ENCODE data around the gene SSBP4. TPM values are rescaled to one million over a fixed set of nuclear protein-coding genes. Genes with fewer than 3 reads are reported as not detected.

SSBP4 gene
- total and polyA plus RNA-seq, 2 experiments from 2014 or later, result 44.4 to 52.0 TPM

- peak overlapping the region; percentile 77 for H3K4me3 Mint-ChIP-seq
- Histone ChIP-seq H3K4me1 (ENCODE audit: insufficient read depth) (peaks cover 13% of the 10 kb centered on the region), H3K4me2 (peak overlapping the region; percentile 83), H3K9me2 (ENCODE audit: insufficient read depth) (no peaks in the 10 kb centered on the region), H3K36me3 (ENCODE audit: insufficient read depth) (no peaks in the 10 kb centered on the region), H3K79me2 (replicated peaks; ENCODE audit: insufficient read depth) (no peaks in the 10 kb centered on the region), H3F3A (replicated peaks; ENCODE audit: low read depth) (peaks cover 24% of the 10 kb centered on the region), H3K27me3 (ENCODE audit: insufficient read depth) (peaks cover 39% of the 10 kb centered on the region), H2AFZ (no peak overlapping the region), H3K27ac (ENCODE audit: low read depth) (no peak overlapping the region), H4K20me1 (replicated peaks; ENCODE audit: insufficient read depth) (peaks cover 6% of the 10 kb centered on the region; the same call in 1 of the 2 replicates), H3K4me3 (peak overlapping the region; percentile 73)
- H3K27ac Mint-ChIP-seq, result no peak overlapping the region
- H3K27me3 Mint-ChIP-seq (ENCODE audit: insufficient read depth, low read depth, poor library complexity), result peaks cover 47% of the 10 kb centered on the region
- peak; percentile 1; the same call in 2 of the 3 replicates for ATAC-seq
- H3K4me1 Mint-ChIP-seq, result peaks cover 41% of the 10 kb centered on the region
- H3K9me3 Mint-ChIP-seq, result no peaks in the 10 kb centered on the region
- TF ChIP-seq ETS1 (IDR thresholded peaks at IDR 0.05), result no peak
- no peak for TF ChIP-seq POLR2AphosphoS5 (IDR thresholded peaks at IDR 0.05; ENCODE audit: low read depth)
- TF ChIP-seq REST (IDR thresholded peaks at IDR 0.05; ENCODE audit: unreplicated experiment), result no peak
- no peak for TF ChIP-seq CTCF (conservative IDR thresholded peaks at IDR 0.05; ENCODE audit: low read depth in 2 of 2)
- TF ChIP-seq ZNF114 (CRISPR knock-in tag; IDR thresholded peaks at IDR 0.05), result no peak
- TF ChIP-seq ZNF462 (CRISPR knock-in tag; IDR thresholded peaks at IDR 0.05), result no peak
- no peak for TF ChIP-seq ZNF331 (CRISPR knock-in tag; IDR thresholded peaks at IDR 0.05; ENCODE audit: low read depth)
- TF ChIP-seq EZH2 (IDR thresholded peaks at IDR 0.05; ENCODE audit: low read depth, unreplicated experiment), result no peak
- TF ChIP-seq EZH2phosphoT487 (IDR thresholded peaks at IDR 0.05; ENCODE audit: unreplicated experiment), result no peak
- no peaks in the 10 kb centered on the region for H3K36me3 Mint-ChIP-seq (ENCODE audit: low read depth)
- DNase-seq (ENCODE audit: low spot score), result peak; percentile 55
Measured at GRCh38 chr19:18419699-18420460, 682 bp downstream of the SSBP4 start.
